ENCODE results near the gene RTN4. TPM values are rescaled to one million over a fixed set of nuclear protein-coding genes. Genes with fewer than 3 reads are reported as not detected.

Gene RTN4
- polyA plus RNA-seq, 3 donors from 2014 or later = 75.8 to 173 (median 152) TPM

DNA sequence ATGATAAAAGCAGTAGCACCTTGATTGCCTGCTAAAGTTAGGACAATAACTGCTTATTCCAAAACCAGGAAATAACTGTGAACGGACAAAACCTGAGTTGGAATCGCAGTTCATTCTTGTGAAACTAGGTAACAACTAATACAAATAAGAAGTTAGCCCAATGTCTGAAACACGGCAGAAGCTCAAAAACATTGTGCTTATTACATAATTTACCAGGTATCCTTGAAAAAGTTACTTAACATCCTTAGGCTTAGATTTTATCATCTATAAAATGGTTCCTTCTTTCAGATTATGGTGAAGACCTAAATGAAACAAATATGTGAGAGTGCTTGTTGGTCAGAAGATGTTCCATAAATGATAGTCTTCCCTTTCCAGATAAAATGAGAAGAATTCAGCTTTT lies 32.4 kb downstream of the RTN4 start:
- Mint-ChIP-seq H3K4me1 (peaks cover 44 to 61% of the 10 kb centered on the region in 2 donors), H3K4me3 (no peak overlapping the region), H3K27ac (no peak overlapping the region)

DNA sequence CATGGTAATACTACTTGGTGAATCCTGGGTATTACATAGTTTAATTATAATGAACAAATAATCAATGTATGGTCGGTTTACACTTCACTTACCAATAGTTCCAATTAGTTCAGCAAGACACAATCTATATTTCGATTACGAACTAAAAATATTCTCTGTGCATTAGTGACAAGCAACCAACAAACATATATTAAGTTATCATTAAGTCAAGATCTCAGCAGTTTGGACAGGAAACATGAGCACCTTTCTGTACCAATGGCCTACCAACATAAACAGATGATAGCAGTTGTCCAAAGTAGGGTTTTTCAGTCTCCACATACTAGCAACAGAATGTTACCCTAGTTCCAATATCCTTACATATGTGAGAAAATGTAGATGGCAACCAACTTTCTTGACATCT lies 32.8 kb downstream of the RTN4 start:
- no peak for DNase-seq
- Mint-ChIP-seq H3K9me3 (no peaks in the 10 kb centered on the region), H3K27ac (no peak overlapping the region), H3K4me1 (peaks cover 48 to 66% of the 10 kb centered on the region in 2 donors), H3K4me3 (no peak overlapping the region), H3K27me3 (ENCODE audit: low read depth in 3 of 3) (peaks cover 0 to 3% (median 0%) of the 10 kb centered on the region in 3 donors), H3K36me3 (no peaks in the 10 kb centered on the region)

More for the DNA sequence above, 32.4 kb downstream of the RTN4 start:
- Mint-ChIP-seq H3K36me3 (no peaks in the 10 kb centered on the region), H3K9me3 (no peaks in the 10 kb centered on the region), H3K27me3 (ENCODE audit: low read depth in 3 of 3) (peaks cover 0 to 3% (median 0%) of the 10 kb centered on the region in 3 donors)
- no peak for DNase-seq

DNA sequence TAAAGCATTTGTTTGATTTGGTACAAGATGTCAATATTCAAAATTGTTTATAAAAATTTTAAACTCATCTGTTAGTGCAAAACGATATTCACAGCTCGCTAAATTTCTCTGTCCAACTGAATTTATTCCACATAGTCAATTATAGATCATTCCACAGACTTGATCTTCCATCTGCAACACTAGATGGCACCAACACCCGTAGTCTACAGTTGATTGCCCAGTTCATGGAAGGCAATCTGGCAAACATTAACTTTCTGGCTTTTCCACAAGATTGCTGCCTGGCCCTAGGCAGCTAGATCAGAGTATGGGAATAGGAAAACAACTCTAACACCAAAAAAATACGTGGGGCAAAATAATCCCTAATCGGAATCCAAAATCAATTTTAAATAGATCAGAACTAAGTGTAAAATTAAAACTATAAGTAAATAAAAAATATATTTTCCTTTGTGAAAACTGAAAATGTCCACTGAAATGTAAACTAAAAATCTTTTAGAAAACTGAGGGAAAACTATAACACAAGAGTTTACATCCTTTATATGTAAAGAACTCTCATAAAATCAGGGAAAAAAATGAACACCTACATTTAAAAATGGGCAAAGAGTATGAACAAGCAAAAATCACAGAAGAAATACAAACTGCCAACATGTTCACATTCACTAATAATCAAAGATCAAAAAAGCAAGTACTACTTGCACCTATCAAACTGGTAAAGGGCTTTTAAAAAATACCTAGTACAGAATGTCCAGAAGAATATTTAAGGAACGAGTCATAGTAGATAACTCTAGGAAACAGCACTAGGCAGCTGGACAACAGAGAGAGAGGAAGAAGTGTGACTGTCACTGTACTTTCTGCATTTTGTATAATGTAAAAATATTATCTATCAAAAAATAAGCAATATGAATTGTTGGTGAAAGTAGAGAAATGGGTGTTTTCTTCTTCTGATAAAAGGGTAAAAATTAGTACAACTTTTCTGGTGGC lies 35.0 kb downstream of the RTN4 start:
- no peak overlapping the region for H3K4me3 Mint-ChIP-seq
- no peaks in the 10 kb centered on the region for H3K9me3 Mint-ChIP-seq
- peak overlapping the region in 3 of 6 donors; percentile 14 to 26 (median 24) for H3K27ac Mint-ChIP-seq
- H3K36me3 Mint-ChIP-seq = no peaks in the 10 kb centered on the region
- H3K4me1 Mint-ChIP-seq = peaks cover 60 to 83% of the 10 kb centered on the region in 2 donors
- DNase-seq = peak; percentile 17 to 42 (median 42)
- peaks cover 0 to 3% (median under 1%) of the 10 kb centered on the region in 3 donors for H3K27me3 Mint-ChIP-seq (ENCODE audit: low read depth in 3 of 3)

DNA sequence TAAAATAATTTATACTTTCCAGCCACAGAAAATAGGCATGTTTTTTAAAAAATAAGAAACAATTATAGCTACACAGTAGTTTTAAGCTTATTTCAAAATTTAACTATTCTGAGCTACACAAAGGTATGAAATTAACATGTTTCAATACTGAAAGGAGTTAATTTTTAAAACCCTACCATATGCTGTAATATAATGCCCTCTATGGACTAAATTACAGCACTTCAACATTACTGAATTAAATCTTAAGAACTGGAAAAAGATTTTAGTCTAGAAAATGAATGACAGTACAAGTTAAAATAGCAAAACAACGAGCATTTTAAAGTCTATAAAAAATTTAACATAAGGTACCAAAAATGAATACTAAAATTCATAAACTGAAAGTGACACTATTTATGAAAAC lies 36.3 kb downstream of the RTN4 start:
- H3K9me3 Mint-ChIP-seq = no peaks in the 10 kb centered on the region
- H3K4me3 Mint-ChIP-seq = no peak overlapping the region
- H3K27me3 Mint-ChIP-seq (ENCODE audit: low read depth in 3 of 3) = peaks cover 1 to 4% (median 2%) of the 10 kb centered on the region in 3 donors
- peaks cover 59 to 83% of the 10 kb centered on the region in 2 donors for H3K4me1 Mint-ChIP-seq
- no peaks in the 10 kb centered on the region for H3K36me3 Mint-ChIP-seq
- DNase-seq = no peak
- H3K27ac Mint-ChIP-seq = no peak overlapping the region

DNA sequence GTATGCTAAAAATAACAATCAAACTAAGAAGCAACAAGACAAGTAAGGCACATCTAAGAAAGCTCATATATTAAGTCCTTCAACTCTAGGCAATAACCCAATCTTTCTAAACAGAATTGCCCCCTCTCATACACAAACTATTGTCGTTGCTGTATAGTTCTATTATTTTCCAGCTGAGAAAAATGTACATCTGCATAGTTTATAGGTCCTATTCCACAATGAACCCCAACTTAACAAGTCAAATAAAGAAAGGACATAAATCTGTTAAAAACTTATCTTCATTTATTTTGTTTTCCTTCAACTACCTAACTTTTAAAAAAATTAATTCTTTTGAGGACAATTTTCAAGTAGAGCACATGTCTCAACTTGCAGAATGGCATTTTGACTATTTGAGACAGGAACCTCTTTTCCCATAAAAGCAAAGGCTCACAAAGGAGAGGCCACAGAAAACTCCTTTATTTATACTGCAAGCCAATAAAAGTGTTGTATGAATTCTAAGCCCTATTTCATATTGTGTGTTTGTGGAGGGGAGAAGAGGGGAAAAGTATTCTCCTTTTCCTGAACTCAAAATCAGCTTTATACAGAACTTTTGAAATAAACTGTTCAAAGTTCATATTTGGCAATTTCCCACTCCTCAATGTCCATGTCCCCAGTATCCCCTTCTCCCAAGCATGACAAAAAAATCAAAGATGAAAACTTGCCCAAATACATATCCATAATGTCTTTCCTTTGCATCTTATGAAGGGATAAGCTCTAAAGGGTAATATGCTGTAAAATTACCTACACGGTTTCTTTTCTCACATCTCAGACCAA lies 37.4 kb downstream of the RTN4 start:
- Mint-ChIP-seq H3K9me3 (no peaks in the 10 kb centered on the region), H3K27ac (peak overlapping the region; percentile 54 to 92 (median 78)), H3K27me3 (ENCODE audit: low read depth in 3 of 3) (peaks cover 1 to 4% (median 2%) of the 10 kb centered on the region in 3 donors), H3K36me3 (no peaks in the 10 kb centered on the region), H3K4me1 (peaks cover 57 to 83% of the 10 kb centered on the region in 2 donors), H3K4me3 (no peak overlapping the region)
- no peak for DNase-seq

DNA sequence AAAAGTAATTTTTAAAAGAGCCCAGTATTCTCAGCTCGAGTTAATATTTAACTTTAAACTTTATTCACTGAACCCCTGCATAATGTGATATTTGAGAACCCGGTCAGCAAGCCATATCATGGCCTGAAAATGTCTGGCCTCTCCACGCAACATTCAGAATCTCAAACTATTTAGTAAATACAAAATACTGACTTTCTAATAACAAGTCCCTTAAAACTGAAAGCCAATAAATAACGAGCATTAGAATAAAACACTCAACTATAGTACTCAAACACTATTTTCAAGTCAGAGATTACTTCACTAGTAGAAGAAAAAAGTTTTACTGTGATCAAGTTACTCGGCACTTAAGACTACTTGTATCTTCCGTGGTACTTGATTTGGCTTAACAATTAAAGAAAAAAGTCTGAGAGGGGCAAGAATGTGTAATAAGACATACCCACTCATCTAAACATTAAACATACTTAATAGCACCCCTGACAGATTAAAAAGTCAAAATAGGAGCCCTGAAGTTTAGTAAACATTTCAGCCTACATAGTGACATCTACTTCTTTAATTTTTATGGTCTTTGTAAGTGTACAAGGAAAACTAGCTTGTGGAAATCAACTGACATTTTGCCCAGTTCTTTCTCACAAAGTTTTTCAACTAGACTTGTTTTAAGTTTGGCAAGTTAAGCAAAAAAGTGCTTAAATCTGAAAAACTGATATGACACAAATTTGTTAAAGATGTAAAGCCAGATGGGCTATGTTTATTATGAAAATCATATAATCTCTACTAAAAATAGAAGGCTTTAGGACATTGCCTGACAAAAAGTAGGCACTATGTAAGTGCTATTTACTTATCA lies 38.2 kb downstream of the RTN4 start:
- H3K36me3 Mint-ChIP-seq = no peaks in the 10 kb centered on the region
- peaks cover 1 to 4% (median 2%) of the 10 kb centered on the region in 3 donors for H3K27me3 Mint-ChIP-seq (ENCODE audit: low read depth in 3 of 3)
- no peaks in the 10 kb centered on the region for H3K9me3 Mint-ChIP-seq
- H3K4me1 Mint-ChIP-seq = peaks cover 60 to 85% of the 10 kb centered on the region in 2 donors
- peak overlapping the region; percentile 70 to 99 (median 90) for H3K27ac Mint-ChIP-seq
- H3K4me3 Mint-ChIP-seq = peak overlapping the region in 4 of 5 donors; percentile 22 to 96 (median 31)
- no peak for DNase-seq

DNA sequence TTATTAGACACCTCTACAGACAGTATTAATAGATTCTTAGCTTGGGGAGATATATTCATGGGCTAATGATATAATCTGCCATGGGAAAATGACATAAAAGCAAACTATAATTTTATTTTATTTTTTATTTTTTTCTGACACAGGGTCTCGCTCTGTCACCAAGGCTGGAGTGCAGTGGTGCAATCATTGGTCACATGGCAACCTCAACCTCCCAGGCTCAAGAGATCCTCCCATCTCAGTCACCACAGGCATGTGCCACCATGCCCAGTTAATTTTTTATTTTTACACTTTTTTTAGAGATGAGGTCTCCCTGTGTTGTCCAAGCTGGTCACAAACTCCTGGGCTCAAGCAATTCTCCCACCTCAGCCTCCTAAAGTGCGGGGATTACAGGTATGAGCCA lies 39.3 kb downstream of the RTN4 start:
- no peaks in the 10 kb centered on the region for H3K9me3 Mint-ChIP-seq
- H3K27me3 Mint-ChIP-seq (ENCODE audit: low read depth in 3 of 3) = peaks cover 1 to 4% (median 4%) of the 10 kb centered on the region in 3 donors
- DNase-seq = peak in 1 of 3 donors; percentile 18
- no peaks in the 10 kb centered on the region for H3K36me3 Mint-ChIP-seq
- H3K4me3 Mint-ChIP-seq = peak overlapping the region; percentile 96 to 97 (median 96)
- peak overlapping the region; percentile 88 to 99 (median 96) for H3K27ac Mint-ChIP-seq
- peaks cover 71 to 95% of the 10 kb centered on the region in 2 donors for H3K4me1 Mint-ChIP-seq

DNA sequence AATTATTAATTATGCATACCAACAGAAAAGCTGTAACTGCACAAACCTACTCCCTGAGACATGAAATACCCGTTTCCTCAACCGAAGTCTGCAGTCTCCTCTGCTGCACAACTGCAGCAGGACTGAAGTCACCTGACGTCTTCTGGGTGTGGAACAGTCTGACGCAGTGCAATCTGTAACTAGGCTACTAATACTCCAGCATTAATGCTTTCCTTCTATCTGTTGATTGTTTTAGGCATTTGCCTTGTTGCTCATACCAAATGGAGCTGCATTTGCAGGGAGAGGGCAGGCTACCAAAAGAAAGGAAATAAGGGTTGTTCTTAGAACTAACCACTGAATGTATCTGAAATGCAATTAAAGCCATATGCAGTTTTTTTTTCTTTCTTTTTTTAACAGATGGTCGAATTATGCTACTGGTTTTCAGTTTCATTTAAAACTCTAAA lies 40.1 kb downstream of the RTN4 start:
- H3K4me3 Mint-ChIP-seq = peak overlapping the region; percentile 96 to 97 (median 96)
- DNase-seq = peak; percentile 55 to 68 (median 63)
- peaks cover 1 to 4% (median 4%) of the 10 kb centered on the region in 3 donors for H3K27me3 Mint-ChIP-seq (ENCODE audit: low read depth in 3 of 3)
- H3K36me3 Mint-ChIP-seq = no peaks in the 10 kb centered on the region
- peaks cover 77 to 96% of the 10 kb centered on the region in 2 donors for H3K4me1 Mint-ChIP-seq
- H3K27ac Mint-ChIP-seq = peak overlapping the region; percentile 88 to 99 (median 96)
- H3K9me3 Mint-ChIP-seq = no peaks in the 10 kb centered on the region

DNA sequence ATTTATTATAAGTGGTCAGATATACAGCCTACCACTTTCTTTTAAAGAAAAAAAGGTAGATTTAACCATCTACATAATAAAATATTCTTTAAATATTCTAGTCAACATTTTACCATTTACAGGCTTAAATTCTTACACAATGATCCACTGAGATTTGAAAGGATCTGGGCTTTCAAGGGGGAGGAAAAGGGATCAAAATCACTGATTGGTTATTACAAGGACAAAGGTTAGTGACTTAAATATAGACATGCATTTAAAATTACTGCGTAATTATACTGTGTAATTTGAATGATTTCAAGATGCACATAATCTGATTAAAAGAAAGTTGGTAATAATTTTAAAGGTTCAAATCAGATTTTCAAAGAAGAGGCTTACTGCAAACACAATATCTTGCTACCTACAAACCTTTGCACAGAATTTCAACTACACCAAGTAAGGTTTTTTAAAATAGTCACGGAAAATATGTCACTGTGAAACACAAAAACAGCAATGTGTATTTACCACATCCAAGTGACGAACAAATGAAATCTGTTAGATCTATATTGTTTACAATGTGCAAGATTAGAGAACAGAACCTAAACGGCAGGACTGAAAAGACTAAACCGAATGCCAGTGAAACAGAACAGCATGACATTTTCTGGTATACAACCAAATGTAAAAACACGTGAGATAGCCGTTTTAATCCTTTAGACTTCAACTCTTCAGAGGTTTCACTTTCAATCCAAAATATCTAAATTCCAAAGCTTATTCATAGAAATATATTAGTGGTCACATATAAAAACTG lies 40.8 kb downstream of the RTN4 start:
- no peaks in the 10 kb centered on the region for H3K9me3 Mint-ChIP-seq
- peaks cover 77 to 96% of the 10 kb centered on the region in 2 donors for H3K4me1 Mint-ChIP-seq
- no peaks in the 10 kb centered on the region for H3K36me3 Mint-ChIP-seq
- peak overlapping the region; percentile 96 to 97 (median 96) for H3K4me3 Mint-ChIP-seq
- no peak for DNase-seq
- peaks cover 1 to 4% (median 2%) of the 10 kb centered on the region in 3 donors for H3K27me3 Mint-ChIP-seq (ENCODE audit: low read depth in 3 of 3)
- peak overlapping the region; percentile 88 to 99 (median 96) for H3K27ac Mint-ChIP-seq

DNA sequence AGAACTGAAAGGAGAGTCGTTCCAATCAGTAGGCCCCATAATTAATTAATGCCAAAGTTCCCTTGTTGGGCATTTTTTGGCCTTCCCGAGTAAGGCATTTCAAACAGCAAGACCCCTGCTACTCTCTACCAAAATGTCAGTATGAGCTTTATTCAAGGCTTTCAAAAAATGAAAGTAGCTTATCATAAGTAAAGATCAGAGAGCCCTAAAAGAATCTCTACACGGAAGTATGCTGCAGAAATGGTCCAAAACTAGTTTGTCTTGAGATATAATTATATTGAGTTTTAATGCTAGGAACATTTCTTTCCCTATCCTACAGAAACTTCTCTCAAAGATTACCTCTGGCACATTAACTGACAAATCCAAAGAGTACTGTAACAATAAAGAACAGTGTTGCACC lies 43.9 kb downstream of the RTN4 start:
- no peak for DNase-seq
- Mint-ChIP-seq H3K36me3 (no peaks in the 10 kb centered on the region), H3K27me3 (ENCODE audit: low read depth in 3 of 3) (peaks cover 2 to 4% (median 3%) of the 10 kb centered on the region in 3 donors), H3K9me3 (no peaks in the 10 kb centered on the region), H3K4me3 (peak overlapping the region; percentile 8 to 62 (median 49)), H3K4me1 (peaks cover 74 to 95% of the 10 kb centered on the region in 2 donors), H3K27ac (peak overlapping the region; percentile 53 to 80 (median 62))

DNA sequence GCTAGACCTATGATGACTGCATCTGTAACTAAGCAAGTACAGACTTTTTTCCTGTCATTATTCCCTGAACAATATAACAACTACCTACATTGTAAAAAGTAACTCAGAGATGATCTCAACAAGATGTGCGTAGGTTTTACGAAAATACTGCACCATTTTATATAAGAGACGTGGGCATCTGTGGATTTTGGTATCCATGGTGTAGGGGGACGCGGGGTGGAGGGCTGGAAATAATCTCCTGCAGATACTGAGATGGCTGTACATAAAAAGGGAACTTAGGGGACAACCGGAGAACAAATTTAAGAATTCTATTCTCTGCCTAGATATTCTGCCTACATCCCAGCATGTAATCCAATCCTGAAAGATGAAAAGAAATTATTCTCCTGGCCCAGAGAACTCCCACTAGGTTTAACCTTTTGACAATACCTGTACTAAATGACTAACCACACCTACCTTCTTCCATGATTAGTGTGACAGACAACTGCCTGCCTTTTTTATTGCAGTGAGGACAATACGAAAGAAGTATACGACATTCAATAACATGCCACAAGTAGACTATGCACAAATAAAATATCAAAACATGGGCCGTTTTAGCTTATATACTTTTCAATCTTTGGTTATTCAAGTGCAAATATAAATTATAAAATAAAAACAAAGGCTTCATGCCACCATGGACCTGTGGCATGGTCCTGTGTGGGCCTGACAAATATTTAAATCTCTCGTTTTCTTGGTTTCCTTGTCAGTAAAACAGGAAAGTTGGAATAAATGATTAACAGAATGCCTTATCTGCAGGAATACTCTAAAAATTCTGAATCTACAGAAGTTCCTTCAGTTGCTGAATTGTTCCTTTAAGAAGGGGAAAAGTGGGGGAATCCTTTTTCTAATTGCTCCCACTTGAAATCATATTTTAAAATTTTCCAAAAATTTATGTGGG lies 46.3 kb downstream of the RTN4 start:
- Mint-ChIP-seq H3K27ac (peak overlapping the region in 1 of 6 donors; percentile 17), H3K9me3 (no peaks in the 10 kb centered on the region), H3K36me3 (no peaks in the 10 kb centered on the region), H3K4me3 (no peak overlapping the region), H3K4me1 (peaks cover 71 to 91% of the 10 kb centered on the region in 2 donors), H3K27me3 (ENCODE audit: low read depth in 3 of 3) (peaks cover 0 to 2% (median 1%) of the 10 kb centered on the region in 3 donors)
- DNase-seq = no peak

All from immature natural killer cell (primary cell).